Endothelial cell of umbilical vein (primary cell): Measurements from ENCODE around the gene BMPR1B. TPM values are rescaled to one million over a fixed set of nuclear protein-coding genes. Genes with fewer than 3 reads are reported as not detected.

Source experiments
- BruUV-seq: library from RNA; stranded (reverse); fragments of 400-500 nt; replicated peaks from 2 replicates; lab custom pipeline; 2021; lab: Mats Ljungman, UMichigan
- CTCF ChIA-PET: fragments of 300-600, 350-600 bp; sonication (Branson Sonifier 250); formaldehyde crosslinking; loops from one replicate; lab custom pipeline; 2021; ENCODE audit warnings: antibody characterized with exemption, inconsistent platforms; lab: Charles Lee
- POLR2A ChIA-PET: fragments of 300-600, 350-600 bp; sonication (Branson Sonifier 250); formaldehyde crosslinking; loops from one replicate; lab custom pipeline; 2021; ENCODE audit warnings: antibody characterized with exemption, inconsistent platforms; lab: Charles Lee
- DNase-seq: peaks from one replicate; pipeline ENCODE4 v3.0.0-alpha.2; 2011; ENCODE audit warnings: low read depth, low spot score
- FAIRE-seq: peaks from 2 replicates; lab custom pipeline; 2011; peaks lifted over from hg19 to GRCh38; lab: Jason Lieb, UNC
- H2AFZ ChIP-seq: 2 replicates; pipeline ENCODE4 v1.6.0; 2012; ENCODE audit warnings: low read depth, low read length, control low read depth, inconsistent platforms
- H3K27ac ChIP-seq: 2 replicates; pipeline ENCODE4 v1.5.1; 2011; ENCODE audit warnings: low read depth, mild to moderate bottlenecking, control low read depth, low read length, moderate library complexity; ENCODE audit not compliant: insufficient read depth
- H3K27me3 ChIP-seq, 2 experiments: 2 replicates each; pipeline versions ENCODE4 v1.6.0 to v1.6.1; 2011; ENCODE audit warnings: low read length in 2 of 2, mixed read lengths in 1 of 2; ENCODE audit not compliant: control insufficient read depth in 2 of 2, insufficient read depth in 2 of 2
- H3K36me3 ChIP-seq, 2 experiments: 2 replicates in 1 of 2; 3 replicates in 1 of 2; pipeline ENCODE4 v1.5.1; 2011; ENCODE audit warnings: low read length in 2 of 2, mild to moderate bottlenecking in 1 of 2, moderate library complexity in 1 of 2; ENCODE audit not compliant: control insufficient read depth in 2 of 2, insufficient read depth in 2 of 2; ENCODE audit errors: extremely low read depth in 1 of 2
- H3K4me1 ChIP-seq: 3 replicates; pipeline ENCODE4 v1.5.1; 2011; ENCODE audit warnings: mild to moderate bottlenecking, low read length; ENCODE audit not compliant: control insufficient read depth, insufficient read depth; ENCODE audit errors: extremely low read depth
- H3K4me2 ChIP-seq: 2 replicates; pipeline ENCODE4 v1.6.1; 2011; ENCODE audit warnings: low read length, control low read depth, mixed read lengths; ENCODE audit not compliant: insufficient read depth
- H3K4me3 ChIP-seq, 3 experiments: fragments of 200-600 bp in 1 of 3; sonication (generic), shearing (Covaris generic) in 1 of 3; replicated peaks in 1 of 3; 2 replicates each; pipeline ENCODE4 v1.5.1; 2011 to 2016; ENCODE audit warnings: control low read depth in 3 of 3, low read length in 3 of 3, mild to moderate bottlenecking in 2 of 3, inconsistent platforms in 1 of 3, low read depth in 1 of 3, moderate library complexity in 1 of 3; ENCODE audit not compliant: insufficient read depth in 1 of 3
- H3K79me2 ChIP-seq: 2 replicates; pipeline ENCODE4 v1.6.0; 2012; ENCODE audit warnings: low read length, inconsistent platforms; ENCODE audit not compliant: control insufficient read depth, insufficient read depth
- H3K9ac ChIP-seq: replicated peaks from 2 replicates; pipeline ENCODE3; 2011; ENCODE audit warnings: low read length, control low read depth; ENCODE audit not compliant: insufficient read depth; ENCODE audit errors: extremely low read depth
- H3K9me1 ChIP-seq: replicated peaks from 3 replicates; pipeline ENCODE4 v1.6.0; 2011; ENCODE audit warnings: mild to moderate bottlenecking, low read length; ENCODE audit not compliant: control insufficient read depth, insufficient read depth; ENCODE audit errors: extremely low read depth
- H3K9me3 ChIP-seq: replicated peaks from 2 replicates; pipeline ENCODE4 v1.5.1; 2012; ENCODE audit warnings: low read length, inconsistent platforms; ENCODE audit not compliant: control insufficient read depth, insufficient read depth
- H4K20me1 ChIP-seq: replicated peaks from 2 replicates; pipeline ENCODE3; 2011; ENCODE audit warnings: mild to moderate bottlenecking, low read length; ENCODE audit not compliant: control insufficient read depth, insufficient read depth; ENCODE audit errors: extremely low read depth
- EZH2 ChIP-seq: IDR thresholded peaks from 2 replicates; pipeline ENCODE4 v1.6.1; 2012; ENCODE audit warnings: borderline replicate concordance, low read depth, mild to moderate bottlenecking, moderate library complexity, low read length, inconsistent platforms; ENCODE audit not compliant: severe bottlenecking
- FOS ChIP-seq: IDR thresholded peaks from 2 replicates; pipeline ENCODE4 v1.6.1; 2011; ENCODE audit warnings: mild to moderate bottlenecking, low read length, moderate library complexity, borderline replicate concordance; ENCODE audit not compliant: insufficient read depth
- GATA2 ChIP-seq: IDR thresholded peaks from 2 replicates; pipeline ENCODE4 v1.7.0; 2011; ENCODE audit warnings: low read depth, mild to moderate bottlenecking, moderate library complexity, mixed read lengths, low read length; ENCODE audit not compliant: insufficient read length, insufficient read depth
- JUN ChIP-seq: IDR thresholded peaks from 2 replicates; pipeline ENCODE4 v1.6.1; 2011; ENCODE audit warnings: borderline replicate concordance, low read depth; ENCODE audit not compliant: insufficient read length, insufficient read depth
- MAX ChIP-seq: IDR thresholded peaks from 2 replicates; pipeline ENCODE4 v1.6.1; 2011; ENCODE audit not compliant: insufficient read depth, insufficient read length
- MYC ChIP-seq: IDR thresholded peaks from one replicate; pipeline ENCODE4 v1.6.1; 2011; ENCODE audit warnings: mild to moderate bottlenecking, low read depth, low read length
- POLR2A ChIP-seq: IDR thresholded peaks from 2 replicates; pipeline ENCODE4 v1.6.1; 2012; ENCODE audit warnings: low read depth, mild to moderate bottlenecking, control low read depth, low read length
- POLR2AphosphoS5 ChIP-seq: IDR thresholded peaks from 2 replicates; pipeline ENCODE4 v1.6.1; 2012; ENCODE audit warnings: low read depth, mild to moderate bottlenecking, control low read depth, low read length, moderate library complexity; ENCODE audit not compliant: insufficient read depth
- dilution Hi-C: fragments of 300-500 bp; cut with MboI; formaldehyde crosslinking; loops from one replicate; pipeline ENCODE4 v1.15.0; 2019; ENCODE audit warnings: low sequenced_read_pairs; ENCODE audit not compliant: extremely low pct_ligation_motif_present
- intact Hi-C: fragments of 100-400 bp; cut with micrococcal nuclease; formaldehyde crosslinking; loops from one replicate; pipeline ENCODE4 v1.10.0; 2022
- polyA plus RNA-seq, 4 experiments: library from polyadenylated mRNA; depleted of rRNA in 3 of 4; stranded (reverse) in 3 of 4; unstranded in 1 of 4; fragments of >200 nt; gene quantifications; 2 replicates each; pipeline versions ENCODE4 v1.2.1 to v1.2.3, GENCODE V29; 2011 to 2012; ENCODE audit warnings: missing spikeins in 1 of 4
- total RNA-seq: library from RNA; stranded (reverse); gene quantifications from 2 replicates; pipeline ENCODE4 v1.2.3, GENCODE V29; 2021
- TF ChIP-seq, protein P1 (sequence below), 2 donors: IDR thresholded peaks; 1 replicate in 1 of 2; 2 replicates in 1 of 2; pipeline ENCODE4 v1.5.1; 2011; ENCODE audit warnings: low read length in 2 of 2, mild to moderate bottlenecking in 2 of 2, moderate library complexity in 2 of 2, control low read depth in 1 of 2, inconsistent platforms in 1 of 2, low read depth in 1 of 2; ENCODE audit not compliant: insufficient read depth in 1 of 2; ENCODE audit errors: extremely low read depth in 1 of 2

Gene BMPR1B
- total and polyA plus RNA-seq, 2 donors (not counting 3 experiments of a cell fraction or from before 2014, with no cell fraction given) = 0.28 to 2.1 TPM

DNA sequence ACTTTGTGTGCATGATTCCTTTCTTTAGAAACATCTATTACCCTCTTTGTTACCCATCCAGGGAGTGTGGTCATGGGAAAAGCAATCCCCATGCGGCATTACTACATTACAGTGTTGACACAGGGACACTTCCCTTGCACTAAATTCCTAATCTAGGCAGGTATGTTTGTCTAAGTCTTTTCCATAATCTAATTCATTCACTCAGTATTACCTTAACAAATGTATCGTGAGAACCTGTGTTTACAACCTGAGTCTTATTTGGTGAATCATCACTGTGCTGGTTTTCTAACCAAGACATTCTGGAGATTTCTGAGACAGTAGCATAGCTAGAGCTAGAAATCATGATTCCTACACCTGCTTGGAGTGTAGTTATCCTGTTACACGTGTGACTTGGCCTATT is 326.8 kb downstream of the BMPR1B start:
- H4K20me1 ChIP-seq = no peaks in the 10 kb centered on the region
- H3K36me3 ChIP-seq = no peaks in the 10 kb centered on the region
- no peak overlapping the region for H3K27ac ChIP-seq
- intact Hi-C loops = no loop called here
- H3K4me1 ChIP-seq = no peaks in the 10 kb centered on the region
- no TSS peak for BruUV-seq
- TF ChIP-seq MYC (no peak), GATA2 (no peak), EZH2 (no peak), JUN (no peak), FOS (no peak), MAX (no peak), POLR2AphosphoS5 (no peak), POLR2A (no peak)
- TF ChIP-seq, protein P1, sequence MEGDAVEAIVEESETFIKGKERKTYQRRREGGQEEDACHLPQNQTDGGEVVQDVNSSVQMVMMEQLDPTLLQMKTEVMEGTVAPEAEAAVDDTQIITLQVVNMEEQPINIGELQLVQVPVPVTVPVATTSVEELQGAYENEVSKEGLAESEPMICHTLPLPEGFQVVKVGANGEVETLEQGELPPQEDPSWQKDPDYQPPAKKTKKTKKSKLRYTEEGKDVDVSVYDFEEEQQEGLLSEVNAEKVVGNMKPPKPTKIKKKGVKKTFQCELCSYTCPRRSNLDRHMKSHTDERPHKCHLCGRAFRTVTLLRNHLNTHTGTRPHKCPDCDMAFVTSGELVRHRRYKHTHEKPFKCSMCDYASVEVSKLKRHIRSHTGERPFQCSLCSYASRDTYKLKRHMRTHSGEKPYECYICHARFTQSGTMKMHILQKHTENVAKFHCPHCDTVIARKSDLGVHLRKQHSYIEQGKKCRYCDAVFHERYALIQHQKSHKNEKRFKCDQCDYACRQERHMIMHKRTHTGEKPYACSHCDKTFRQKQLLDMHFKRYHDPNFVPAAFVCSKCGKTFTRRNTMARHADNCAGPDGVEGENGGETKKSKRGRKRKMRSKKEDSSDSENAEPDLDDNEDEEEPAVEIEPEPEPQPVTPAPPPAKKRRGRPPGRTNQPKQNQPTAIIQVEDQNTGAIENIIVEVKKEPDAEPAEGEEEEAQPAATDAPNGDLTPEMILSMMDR (IDR thresholded peaks at IDR 0.05; ENCODE audit: extremely low read depth in 1 of 2, insufficient read depth in 1 of 2, low read depth in 1 of 2, low read length in 2 of 2) = no peak
- CTCF ChIA-PET = no interaction called here
- H3K9me1 ChIP-seq = no peaks in the 10 kb centered on the region
- no peaks in the 10 kb centered on the region for H3K27me3 ChIP-seq
- H2AFZ ChIP-seq = no peak overlapping the region
- no peak for DNase-seq
- H3K79me2 ChIP-seq = no peaks in the 10 kb centered on the region
- no peak overlapping the region for H3K9ac ChIP-seq
- no peak for FAIRE-seq
- POLR2A ChIA-PET = no interaction called here
- no peak overlapping the region for H3K4me3 ChIP-seq
- no peaks in the 10 kb centered on the region for H3K9me3 ChIP-seq
- dilution Hi-C loops = no loop called here
- no peak overlapping the region for H3K4me2 ChIP-seq
